Measurements from ENCODE around the gene EFCAB6.
"Not testable (repeated sequence)": the region's sequence is repeated elsewhere in the genome, so short reads cannot be mapped to it uniquely, and the experiment has no call there.

The EFCAB6 gene

DNA sequence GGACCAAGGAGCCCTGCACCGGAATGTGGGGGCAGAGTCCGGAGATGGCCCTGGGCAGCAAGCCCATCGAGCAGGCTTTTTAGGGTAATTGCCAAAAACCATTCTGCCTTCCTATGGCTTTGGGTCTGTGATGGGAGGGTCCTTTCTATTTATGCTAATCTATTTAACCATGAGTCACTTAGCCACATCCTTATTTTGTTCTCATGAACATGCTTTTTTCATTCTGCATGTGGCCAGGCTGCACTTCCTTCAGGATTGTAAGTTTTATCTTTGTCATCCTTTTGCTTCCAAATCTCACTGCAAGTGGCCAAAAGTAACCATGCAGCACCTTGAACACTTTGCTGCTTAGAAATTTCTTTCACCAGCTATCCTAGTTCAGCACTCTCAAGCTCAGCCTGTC, 88.3 kb downstream of the EFCAB6 start:
- in situ Hi-C loops (cut with HindIII; ENCODE audit: low sequenced_read_pairs): no loop called here

DNA sequence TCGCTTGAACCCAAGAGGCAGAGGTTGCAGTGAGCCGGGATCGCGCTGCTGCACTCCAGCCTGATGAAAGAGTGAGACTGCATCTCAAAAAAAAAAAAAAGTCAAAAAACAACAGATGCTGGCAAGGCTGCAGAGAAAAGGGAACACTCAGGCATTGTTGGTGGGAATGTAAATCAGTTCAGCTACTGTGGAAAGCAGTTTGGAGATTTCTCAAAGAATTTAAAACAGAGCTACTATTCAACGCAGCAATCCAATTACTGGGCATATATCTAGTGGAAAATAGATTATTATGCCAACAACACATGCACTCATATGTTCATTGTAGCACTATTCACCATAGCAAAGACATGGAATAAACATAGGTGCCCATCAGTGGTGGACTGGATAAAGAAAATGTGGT, 89.7 kb downstream of the EFCAB6 start:
- in situ Hi-C loops (cut with HindIII; ENCODE audit: low sequenced_read_pairs): no loop called here

DNA sequence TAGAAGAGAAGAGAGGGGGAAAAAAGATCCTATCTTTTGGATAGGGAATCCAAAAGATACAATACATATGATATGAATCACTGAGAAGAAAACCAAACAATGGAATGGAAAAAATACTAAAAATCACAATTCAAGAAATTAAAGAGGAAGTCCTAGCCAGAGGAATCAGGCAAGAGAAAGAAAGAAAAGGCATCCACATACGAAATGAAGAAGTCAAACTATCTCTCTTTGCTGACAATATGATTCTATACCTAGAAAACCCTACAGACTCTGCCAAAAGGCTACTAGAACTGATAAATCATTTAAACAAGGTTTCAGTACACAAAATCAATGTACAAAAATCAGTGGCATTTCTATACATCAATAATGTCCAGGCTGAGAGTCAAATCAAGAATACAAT, 91.4 kb downstream of the EFCAB6 start:
- in situ Hi-C loops (cut with HindIII; ENCODE audit: low sequenced_read_pairs): no loop called here

DNA sequence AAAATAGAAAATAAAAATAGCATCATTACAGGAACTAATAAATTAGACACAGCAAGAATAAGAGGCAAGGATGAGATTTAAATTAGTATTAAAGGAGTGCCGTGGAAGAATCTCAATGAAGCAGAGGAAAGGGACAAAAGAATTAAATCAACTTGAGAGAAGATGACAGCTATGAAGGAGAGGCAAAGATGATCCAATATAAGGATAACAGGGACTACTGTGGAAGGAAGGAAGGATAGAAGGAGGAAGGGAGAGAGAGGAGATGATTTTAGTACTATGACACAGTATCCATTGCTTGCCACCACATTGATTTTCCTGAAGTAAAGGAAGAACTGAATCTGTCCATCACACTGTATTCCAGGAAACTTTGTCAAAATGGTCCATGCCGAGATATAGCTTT, 98.0 kb downstream of the EFCAB6 start:
- in situ Hi-C loops (cut with HindIII; ENCODE audit: low sequenced_read_pairs): no loop called here

DNA sequence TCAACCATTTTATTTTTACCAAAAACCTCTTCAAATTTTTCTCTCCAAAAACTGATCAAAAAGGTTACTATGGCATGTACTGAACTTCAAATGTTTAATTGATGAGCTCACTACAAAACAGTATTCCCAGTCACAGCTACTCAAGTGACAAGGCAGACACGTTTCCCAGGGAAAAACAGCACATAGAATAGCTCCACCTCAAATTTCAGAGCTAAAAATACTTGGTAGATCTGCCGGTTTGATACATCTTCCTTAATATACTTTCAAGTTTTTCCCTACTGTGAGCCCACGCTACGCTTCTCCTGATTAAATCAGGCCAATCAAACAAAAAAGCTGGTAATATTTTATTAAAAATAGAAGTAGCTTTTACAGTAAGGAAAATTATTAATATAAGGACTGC, 100.4 kb downstream of the EFCAB6 start:
- in situ Hi-C loops (cut with HindIII; ENCODE audit: low sequenced_read_pairs): no loop called here

DNA sequence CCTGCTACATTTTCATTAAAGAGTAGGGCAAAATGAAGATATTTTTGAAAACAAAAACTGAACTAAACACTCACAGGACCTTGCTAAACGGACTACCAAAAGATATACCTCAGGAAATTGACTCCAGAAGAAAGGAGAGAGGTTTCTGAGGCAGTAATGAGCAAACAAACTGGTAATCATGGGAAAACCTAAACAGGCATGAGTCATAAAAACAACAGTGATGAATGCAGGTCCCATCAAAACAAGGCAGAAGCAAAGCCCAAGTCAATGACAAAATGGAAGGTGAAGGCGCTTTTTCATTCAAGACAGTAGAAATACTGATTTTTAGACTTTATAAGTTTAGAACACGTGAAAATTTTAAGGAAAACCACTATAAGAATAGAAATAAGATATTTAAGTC, 104.5 kb downstream of the EFCAB6 start:
- in situ Hi-C loops (cut with HindIII; ENCODE audit: low sequenced_read_pairs): no loop called here

DNA sequence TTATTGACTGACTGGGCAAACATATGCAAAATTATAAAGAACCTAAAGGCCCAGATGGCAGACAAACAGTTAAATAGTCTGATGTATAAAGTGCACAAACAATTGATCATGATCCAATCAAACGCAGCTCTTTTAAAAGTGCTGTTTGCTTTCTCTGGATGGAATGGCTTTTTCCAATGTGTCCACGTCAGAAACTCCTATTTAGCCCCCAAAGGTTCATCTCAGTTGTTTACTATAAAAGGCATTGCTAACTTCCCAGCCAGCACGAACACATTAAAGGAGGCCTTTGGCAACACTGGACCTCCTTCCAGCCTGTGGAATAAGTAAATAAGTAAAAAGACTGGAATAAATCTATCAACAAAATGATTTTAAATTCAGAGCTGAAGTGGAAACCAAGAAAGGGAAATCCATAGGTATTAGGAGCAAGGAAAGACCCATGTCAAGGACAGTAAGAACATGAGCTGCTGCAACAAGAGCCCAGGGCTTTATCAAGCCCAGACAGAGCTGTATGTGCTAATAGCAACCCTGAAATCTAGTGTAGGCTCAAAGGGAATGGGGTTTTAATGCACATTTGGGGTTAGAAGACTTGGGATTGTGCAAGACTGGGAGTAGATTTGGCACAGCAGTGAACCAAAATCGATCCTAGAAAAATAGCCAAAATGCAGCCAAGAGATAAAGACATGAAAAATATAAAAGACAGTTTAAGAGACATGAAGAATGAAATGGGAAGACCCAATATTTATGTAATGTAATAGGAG, 105.4 kb downstream of the EFCAB6 start:
- in situ Hi-C loops (cut with HindIII; ENCODE audit: low sequenced_read_pairs): no loop called here

DNA sequence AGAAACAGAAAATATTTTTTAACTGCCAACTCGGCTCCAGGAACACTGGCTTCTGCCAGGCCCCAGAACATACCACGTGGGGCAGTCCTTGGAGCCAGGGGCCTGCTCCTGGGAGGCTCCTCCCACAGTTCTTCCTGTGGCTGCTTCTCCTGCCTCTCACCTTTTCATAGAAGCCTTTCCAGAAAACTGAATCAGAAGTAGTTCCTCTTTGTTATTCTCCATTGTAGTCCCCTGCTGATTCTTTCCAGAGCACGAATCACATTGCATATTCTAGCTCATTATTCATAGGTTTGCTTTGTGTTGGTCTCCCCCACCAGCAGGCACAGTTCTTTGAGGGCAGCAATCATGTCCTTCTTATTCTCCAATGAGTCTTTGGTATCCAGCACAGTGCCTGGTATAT, 106.0 kb downstream of the EFCAB6 start:
- in situ Hi-C loops (cut with HindIII; ENCODE audit: low sequenced_read_pairs): no loop called here

DNA sequence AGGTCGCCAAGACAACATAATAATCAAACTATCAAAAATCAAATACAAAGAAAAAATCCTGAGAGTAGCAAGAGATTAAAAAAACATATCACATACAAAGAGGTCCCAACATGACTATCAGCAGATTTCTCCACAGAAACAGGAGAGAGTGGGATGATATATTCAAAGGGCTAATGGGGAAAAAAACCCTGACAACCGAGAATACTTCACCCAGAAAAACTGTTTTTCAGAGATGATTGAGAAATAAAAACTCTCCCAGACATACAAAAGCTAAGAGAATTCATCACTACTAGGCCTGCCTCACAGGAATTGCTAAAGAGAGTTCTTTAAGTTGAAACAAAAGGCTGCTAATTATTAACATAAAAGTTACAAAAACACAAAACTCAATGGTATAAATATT, 108.1 kb downstream of the EFCAB6 start:
- in situ Hi-C loops (cut with HindIII; ENCODE audit: low sequenced_read_pairs): no loop called here

DNA sequence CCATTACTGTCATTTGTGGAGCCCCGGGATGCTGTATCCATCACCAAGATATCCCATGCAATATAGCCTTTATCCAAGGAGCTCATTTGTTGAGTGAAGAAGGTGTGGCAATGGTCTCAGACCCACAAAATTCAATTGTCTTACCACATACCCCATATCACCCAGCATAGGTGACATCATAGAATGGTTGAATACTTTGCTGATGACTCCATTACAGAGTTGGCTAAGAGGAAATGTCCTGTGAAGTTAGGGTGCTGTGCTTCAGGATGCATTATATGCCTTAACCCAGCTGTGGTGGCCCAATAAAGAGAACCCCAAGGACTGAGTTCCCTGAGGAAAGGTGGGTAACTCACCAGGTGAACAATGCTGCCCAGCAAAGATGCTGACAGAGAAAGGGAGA, 113.7 kb downstream of the EFCAB6 start:
- in situ Hi-C loops (cut with HindIII; ENCODE audit: low sequenced_read_pairs): no loop called here

DNA sequence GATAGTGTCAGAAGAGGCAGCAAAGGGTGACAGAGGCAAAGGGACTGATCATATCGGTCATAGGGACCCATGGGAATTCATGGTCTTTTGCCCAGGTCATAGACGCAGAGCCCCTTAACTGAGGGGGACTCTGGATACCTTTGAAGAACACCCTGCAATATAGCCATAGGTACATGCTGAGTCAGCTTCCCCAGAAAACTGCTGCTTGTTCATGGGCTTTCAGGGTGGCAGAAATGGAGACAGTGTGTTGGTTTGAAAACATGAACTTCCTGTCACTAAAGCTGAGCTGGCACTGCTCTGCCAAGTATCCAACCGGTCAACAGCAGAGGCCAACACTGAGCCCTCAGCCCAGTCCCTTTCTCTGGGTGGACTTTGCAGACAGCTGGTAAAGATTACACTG, 114.2 kb downstream of the EFCAB6 start:
- in situ Hi-C loops (cut with HindIII; ENCODE audit: low sequenced_read_pairs): no loop called here

DNA sequence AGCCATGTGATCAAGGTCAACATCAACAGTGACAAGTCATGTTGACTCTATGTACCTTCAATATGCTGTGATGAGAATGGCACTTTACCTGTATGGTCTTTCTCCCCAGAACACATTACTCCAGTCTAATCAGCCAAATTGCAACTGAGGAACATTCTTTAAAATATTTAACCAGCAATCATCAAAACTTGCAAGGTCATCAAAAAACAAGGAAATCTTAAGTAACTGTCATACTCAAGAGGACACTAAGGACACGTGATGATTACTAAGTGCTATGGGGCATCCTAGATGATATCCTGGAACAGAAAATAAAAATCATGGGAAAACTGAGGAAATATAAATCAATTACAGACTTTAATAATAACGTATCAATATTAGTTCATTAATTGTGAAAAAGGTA, 118.9 kb downstream of the EFCAB6 start:
- in situ Hi-C loops (cut with HindIII; ENCODE audit: low sequenced_read_pairs): no loop called here

DNA sequence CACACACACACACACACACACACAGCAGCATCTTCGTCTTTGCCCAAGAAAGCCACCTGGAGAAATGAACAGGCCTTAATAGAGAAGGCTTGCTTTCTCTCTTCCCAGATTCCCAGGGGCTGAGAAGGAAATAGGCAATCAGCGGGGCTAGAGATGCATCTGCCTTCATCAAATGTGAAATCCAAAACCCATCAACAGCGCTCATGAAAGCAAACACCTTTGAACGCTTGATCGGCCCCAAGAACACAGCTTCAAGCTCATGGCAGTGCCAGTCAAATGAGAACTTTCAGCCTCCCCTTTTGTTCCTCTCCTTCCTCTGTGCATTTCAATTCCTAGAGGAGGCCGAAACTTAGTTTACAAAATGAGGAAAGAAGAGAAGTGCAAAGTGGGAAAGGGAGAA, 122.7 kb downstream of the EFCAB6 start:
- in situ Hi-C loops (cut with HindIII; ENCODE audit: low sequenced_read_pairs): no loop called here

DNA sequence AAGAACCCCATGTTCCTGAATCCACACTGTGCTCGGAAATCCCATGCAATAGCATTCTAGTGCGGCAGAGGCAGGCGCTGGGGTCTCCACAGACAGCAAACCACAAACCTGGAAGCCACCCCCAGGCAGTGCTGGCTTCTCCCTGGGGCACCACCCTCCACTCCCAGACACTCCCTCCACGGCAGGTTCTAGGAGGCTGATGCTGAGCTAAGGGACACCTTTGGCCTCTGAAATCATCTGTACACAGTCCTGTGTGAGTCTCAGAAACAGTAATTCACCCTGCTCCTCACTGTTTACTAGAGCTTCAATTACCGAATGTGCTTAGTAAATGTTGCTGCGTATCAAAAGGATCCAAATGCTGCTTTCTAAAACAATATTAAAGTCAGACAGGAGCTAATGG, 129.3 kb downstream of the EFCAB6 start:
- in situ Hi-C loops (cut with HindIII; ENCODE audit: low sequenced_read_pairs): no loop called here

DNA sequence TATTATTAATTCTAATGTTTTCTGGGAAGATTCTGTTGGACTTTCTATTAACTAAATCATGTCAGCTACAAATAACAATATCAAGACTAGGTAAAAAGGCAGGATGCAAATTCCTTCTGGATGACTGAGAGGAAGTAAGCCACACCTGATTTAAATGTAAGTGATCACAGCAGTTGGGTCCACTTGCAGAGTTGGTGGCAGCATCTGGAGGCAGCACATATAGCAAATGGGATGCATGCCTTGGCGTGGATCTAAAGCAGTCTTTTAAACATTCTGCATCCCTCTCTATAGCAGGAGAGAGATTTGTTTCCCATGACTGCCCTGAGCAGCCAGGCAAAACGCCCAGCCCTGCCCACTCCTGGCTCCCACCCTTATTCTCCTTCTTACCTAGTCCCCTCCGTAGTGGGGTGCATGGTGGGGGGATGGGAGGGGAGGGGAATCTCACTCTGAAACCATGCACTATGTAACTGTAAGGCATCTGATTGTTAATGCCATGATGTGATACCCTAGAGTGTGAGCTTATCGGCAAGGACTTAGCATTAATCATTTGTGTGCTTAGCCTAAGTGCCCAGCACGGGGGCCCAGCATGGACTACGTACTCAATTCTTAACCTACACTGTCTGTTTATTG, 130.3 kb downstream of the EFCAB6 start:
- in situ Hi-C loops (cut with HindIII; ENCODE audit: low sequenced_read_pairs): no loop called here

DNA sequence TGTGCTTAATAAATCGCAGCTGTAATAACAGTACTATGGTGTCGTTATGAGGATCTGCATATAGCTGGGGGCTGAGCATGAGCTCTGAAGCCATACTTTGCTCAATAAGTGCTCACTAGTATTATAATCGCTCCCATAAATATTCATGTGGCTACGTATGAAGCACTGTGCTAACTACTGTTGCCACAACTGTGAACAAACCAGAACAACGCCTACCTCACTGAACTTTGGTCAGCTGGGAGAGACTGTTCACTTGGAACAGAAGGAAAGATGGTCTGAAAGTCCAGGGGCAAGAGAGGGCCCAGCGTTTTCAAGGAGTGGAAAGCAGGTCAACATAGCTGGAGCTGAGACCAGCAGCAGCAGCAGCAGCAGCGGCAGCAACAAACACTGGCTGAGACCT, 141.6 kb downstream of the EFCAB6 start:
- in situ Hi-C loops (cut with HindIII; ENCODE audit: low sequenced_read_pairs): no loop called here

DNA sequence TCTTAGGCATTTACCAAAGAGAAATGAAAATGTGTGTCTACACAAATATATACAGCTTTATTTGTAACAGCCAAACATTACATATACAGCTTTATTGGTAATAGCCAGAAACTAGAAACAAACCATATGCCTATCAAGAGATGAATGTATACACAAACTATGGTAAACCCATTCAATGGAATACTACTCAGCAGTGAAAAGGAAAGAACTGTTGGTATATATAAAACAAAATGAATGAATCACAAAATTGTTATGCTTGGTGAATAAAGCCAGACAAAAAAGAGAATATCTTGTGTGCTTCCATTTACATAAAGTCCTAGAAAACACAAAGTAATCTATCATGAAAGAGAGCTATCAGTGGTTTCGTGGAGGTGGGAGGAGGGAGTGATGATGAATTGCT, 142.9 kb downstream of the EFCAB6 start:
- in situ Hi-C loops (cut with HindIII; ENCODE audit: low sequenced_read_pairs): no loop called here

DNA sequence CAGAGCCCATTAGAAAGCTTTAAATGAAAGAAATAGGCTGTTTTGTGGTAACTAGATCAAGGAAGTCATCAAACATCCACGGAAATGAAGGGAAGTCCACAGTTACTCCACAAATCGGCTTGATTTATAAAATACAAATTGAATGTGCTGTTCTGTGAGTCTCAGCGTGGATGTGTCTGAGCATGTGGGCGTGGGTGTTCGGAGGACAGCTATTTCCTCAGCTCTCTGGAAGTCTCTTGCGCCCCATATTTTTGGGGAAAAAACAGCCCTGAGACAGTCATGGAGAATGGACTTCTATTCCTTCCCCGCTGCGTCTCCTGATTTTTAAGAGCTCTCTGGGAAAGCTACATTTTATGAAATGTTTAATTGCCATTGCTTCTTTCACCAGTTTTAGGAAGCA, 144.4 kb downstream of the EFCAB6 start:
- in situ Hi-C loops (cut with HindIII; ENCODE audit: low sequenced_read_pairs): no loop called here

DNA sequence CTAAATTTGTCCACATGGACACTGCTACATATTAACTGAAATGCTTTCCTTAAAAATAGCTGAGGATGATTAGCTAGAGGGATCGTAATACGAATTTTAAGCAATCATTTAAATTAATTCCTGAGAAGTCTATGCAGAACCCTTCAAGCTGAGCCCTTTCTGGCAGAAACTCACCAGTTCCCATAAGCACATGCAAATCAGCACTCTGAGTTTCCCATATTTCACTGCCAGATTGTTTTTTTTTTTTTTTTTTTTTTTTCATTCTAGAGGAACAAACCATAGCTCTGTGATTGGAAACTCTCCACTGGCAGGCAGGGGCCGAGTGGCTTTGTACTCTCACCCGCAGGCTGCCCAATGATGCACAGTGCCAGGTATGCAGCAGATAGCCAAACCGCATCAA, 145.6 kb downstream of the EFCAB6 start:
- in situ Hi-C loops (cut with HindIII; ENCODE audit: low sequenced_read_pairs): no loop called here

DNA sequence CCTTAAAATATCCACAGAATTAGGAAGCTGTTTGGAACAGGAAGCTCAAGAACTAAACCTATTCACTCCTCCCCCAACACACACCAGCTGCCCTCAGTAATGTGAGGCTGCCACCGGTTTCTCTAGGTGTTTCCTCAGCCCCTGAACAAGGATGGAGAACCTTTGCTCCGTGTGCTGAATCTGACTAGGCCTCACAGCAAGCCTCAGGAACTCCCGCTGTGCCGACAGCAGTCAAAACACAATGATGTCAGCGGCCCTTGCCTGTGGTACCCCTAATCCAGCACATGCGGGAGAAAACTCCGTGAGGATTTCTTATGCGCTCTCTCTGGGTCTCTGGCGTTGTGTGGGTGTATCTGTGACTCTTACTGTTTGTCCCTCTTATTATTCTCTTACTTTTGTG, 153.3 kb downstream of the EFCAB6 start:
- in situ Hi-C loops (cut with HindIII; ENCODE audit: low sequenced_read_pairs): no loop called here

DNA sequence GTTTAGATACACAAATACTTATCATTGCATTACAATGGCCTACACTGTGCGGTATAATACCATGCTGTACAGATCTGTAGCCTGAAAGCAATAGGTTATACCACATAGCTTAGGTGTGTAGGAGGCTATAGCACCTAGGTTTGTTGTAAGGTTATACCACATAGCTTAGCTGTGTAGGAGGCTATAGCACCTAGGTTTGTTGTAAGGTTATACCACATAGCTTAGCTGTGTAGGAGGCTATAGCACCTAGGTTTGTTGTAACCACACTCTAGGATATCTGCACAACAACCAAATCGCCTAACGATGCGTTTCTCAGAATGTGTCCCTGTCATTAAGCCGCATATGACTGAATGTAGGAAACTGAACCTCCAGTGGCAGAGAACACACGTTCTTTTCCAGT, 155.5 kb downstream of the EFCAB6 start:
- in situ Hi-C loops (cut with HindIII; ENCODE audit: low sequenced_read_pairs): not testable (repeated sequence)

DNA sequence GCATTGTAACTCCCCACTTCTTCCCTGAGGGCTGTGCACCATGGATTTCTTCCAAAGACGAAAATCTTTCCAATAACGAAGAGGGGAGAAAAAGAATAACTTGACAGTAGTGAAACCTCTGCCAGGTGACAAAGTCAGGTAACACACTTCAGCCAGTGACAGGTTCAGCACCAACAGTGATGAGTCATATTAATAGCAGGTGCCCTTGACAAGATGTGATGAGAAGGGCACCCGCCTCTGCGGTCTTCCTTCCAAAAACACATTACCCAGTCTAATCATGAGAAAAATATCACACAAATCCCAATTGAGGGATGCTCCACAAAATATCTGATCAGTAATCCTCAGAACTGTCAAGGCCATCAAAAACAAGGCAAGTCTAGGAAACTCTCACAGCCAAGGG, 157.8 kb downstream of the EFCAB6 start:
- in situ Hi-C loops (cut with HindIII; ENCODE audit: low sequenced_read_pairs): no loop called here

DNA sequence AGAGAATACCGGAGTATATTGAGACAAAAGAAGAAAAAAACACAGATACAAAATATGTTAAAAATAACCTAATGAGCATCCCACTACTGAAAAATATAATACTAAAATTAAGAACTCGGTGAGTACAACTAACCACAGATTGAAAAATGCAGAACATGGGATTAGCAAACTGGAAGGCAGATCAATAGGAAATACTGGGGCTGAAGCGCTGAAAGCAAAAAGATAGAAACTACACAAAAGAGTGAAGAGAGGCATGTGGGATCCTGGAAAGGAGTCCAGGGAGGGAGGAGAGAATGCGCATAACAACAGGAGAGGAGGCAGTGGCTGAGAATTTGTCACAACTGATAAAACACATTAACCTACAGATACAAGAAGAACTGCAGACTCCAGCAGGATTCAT, 159.3 kb downstream of the EFCAB6 start:
- in situ Hi-C loops (cut with HindIII; ENCODE audit: low sequenced_read_pairs): no loop called here

Data from DLD1 (cell line).